ENCODE results near the gene MELTF.
A peak's percentile ranks its signal among the peaks of the same experiment; 100 is the strongest.
"Not testable (repeated sequence)": the region's sequence is repeated elsewhere in the genome, so short reads cannot be mapped to it uniquely, and the experiment has no call there.

The MELTF gene

GRCh38 chr3:197029511-197030167, at the start of gene MELTF:
Gene MELTF (minus strand): TSS chr3:197029817. CDS start chr3:197029702, 115 bp downstream.
- peak; percentile 73 for DNase-seq

- no peak for DNase-seq
These were observed 46.8 kb upstream of the MELTF start for GRCh38 chr3:197076415-197076814.

GRCh38 chr3:197068077-197068476, 38.5 kb upstream of the MELTF start:
- no peak for DNase-seq

DNA sequence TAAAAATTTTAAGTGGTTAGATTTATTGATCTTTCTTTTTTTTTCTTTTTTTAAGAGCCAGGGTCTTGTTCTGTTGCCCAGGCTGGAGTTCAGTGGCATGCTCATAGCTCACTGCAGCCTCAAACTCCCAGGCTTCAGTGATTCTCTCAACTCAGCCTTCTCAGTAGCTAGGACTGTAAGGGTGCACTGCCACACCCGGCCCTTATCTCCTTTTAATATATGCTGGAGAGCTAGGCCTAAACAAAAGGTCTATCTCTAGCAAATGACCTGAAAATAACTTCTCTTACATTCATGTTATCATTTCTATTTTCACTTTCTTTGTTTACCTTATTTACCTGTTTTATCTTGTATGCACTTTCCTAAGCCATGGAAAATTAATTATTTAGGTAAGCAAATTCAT, 35.2 kb upstream of the MELTF start:
- no peak for DNase-seq

- DNase-seq = no peak
These were observed 32.8 kb upstream of the MELTF start for GRCh38 chr3:197062446-197062845.

- not testable (repeated sequence) for DNase-seq
These were observed 22.0 kb upstream of the MELTF start for GRCh38 chr3:197051637-197052036.

DNA sequence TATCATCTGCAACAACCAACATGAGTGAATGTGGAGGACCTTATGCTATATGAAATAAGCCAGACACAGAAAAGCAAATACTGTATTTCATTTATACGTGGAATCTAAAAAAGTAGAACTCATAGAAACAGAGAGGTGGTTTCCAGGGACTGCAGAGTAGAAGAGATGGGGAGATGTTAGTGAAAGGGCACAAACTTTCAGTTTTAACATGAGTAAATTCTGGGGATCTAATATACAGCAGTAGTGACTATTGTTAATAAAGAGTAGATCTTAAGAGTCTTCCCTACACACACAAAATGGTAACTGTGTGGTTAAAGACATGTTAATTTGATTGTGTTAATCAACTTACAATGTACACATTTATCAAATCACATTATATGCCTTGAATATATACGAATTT, 20.9 kb upstream of the MELTF start:
- DNase-seq = no peak

GRCh38 chr3:197042539-197042938, 12.9 kb upstream of the MELTF start:
- no peak for DNase-seq

DNA sequence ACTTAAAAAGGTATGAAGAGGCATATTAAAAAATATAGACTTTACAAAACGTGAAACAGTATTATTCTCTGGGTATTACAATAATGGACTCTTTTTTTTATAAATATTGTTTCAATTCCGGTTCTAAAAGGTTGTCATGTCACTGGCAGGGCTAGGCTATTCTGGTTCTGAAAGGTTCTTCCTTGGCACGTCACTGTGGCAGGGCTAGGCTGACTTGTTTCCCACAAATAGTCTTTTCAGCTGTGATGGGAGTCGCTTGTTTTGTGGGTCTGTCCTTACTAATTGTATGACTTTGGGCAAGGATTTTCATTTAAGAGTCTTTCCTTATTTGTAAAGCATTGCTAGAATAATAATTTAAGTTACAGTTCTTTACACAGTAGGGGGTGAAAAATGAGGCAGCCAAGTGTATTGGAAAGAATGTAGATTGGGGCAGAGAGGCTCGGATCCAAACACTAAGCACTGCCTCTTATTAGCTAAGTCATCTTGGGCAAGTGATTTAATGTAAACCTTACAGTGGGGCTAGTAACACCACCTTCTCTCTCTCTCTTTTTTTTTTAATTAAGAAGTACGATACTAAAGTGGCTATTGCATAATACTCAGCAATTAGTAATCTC, 12.4 kb upstream of the MELTF start:
- DNase-seq = no peak

- DNase-seq = no peak
These were observed 11.0 kb upstream of the MELTF start for GRCh38 chr3:197040658-197041057.

DNA sequence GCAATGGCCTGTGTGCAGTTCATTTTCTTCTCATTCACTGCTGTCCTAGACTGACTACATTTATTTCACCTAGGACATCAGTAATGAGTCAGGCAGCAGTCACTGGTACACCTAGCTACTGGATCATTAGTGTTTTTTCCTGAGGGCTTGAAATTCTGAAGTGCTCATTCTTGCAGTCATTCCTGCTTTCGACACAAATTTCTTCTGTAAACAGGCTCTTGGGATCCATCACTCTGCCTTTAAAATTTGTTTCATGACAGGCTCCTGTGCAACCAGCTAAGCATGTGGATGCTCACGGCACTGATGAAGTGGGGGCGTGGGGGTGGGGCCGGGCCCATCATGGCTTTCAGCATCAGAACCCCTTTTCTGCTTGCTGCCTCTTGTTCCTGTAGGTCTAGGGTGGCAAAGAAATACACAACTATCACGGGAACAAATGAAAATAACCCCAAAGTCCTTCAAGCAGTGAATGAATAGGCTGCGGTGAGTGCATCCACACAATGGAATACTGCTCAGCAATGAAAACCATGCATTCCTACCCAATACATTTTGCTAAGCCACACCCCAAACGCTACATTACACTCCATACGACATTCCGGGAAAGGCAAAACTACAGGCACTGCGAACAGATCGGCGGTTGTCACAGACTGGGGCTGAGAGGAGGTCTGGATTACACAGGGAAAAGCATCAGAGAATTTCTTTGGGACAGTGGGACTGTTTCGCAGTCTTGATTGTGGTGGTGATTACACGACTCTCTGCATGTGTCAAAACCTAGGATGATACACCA, 9.3 kb upstream of the MELTF start:
- DNase-seq = no peak

DNA sequence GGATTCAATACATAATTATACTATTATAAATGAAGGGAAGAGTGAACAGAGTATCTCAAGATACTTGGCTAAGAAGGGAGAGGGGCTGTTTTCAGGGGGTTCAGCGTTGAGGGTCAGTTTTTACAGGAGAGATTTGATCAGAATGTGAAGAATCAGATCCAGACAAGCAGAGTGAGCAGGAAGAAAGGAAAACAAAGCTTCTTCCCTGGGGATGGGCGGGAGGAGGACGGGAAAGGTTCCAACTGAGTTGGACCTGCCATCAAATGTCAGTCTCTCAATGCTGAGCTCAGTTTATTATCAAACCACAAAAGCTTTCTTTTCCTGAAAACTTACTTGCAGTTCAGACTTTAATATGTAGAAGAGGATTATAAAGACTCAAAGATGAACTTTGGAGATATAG, 6.0 kb upstream of the MELTF start:
- DNase-seq = no peak

DNA sequence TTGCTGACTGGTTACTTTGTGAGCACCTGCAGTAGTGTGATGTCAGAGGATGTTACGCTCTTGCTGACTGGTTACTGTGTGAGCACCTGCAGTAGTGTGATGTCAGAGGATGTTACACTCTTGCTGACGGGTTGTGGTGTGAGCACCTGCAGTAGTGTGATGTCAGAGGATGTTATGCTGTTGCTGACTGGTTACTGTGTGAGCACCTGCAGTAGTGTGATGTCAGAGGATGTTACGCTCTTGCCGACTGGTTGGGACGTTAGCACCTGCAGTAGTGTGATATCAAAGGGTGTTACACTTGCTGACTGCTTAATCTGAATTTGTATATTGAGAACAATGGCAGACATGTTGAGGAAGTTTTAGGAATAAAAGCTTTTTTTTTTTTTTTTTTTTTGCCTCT, 5.2 kb upstream of the MELTF start:
- not testable (repeated sequence) for DNase-seq

DNA sequence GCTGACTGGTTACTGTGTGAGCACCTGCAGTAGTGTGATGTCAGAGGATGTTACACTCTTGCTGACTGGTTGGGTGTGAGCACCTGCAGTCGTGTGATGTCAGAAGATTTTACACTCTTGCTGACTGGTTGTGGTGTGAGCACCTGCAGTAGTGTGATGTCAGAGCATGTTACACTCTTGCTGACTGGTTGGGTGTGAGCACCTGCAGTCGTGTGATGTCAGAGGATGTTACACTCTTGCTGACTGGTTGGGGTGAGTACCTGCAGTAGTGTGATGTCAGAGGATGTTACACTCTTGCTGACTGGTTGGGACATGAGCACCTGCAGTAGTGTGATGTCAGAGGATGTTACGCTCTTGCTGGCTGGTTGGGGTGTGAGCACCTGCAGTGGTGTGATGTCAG, 4.1 kb upstream of the MELTF start:
- DNase-seq = not testable (repeated sequence)

DNA sequence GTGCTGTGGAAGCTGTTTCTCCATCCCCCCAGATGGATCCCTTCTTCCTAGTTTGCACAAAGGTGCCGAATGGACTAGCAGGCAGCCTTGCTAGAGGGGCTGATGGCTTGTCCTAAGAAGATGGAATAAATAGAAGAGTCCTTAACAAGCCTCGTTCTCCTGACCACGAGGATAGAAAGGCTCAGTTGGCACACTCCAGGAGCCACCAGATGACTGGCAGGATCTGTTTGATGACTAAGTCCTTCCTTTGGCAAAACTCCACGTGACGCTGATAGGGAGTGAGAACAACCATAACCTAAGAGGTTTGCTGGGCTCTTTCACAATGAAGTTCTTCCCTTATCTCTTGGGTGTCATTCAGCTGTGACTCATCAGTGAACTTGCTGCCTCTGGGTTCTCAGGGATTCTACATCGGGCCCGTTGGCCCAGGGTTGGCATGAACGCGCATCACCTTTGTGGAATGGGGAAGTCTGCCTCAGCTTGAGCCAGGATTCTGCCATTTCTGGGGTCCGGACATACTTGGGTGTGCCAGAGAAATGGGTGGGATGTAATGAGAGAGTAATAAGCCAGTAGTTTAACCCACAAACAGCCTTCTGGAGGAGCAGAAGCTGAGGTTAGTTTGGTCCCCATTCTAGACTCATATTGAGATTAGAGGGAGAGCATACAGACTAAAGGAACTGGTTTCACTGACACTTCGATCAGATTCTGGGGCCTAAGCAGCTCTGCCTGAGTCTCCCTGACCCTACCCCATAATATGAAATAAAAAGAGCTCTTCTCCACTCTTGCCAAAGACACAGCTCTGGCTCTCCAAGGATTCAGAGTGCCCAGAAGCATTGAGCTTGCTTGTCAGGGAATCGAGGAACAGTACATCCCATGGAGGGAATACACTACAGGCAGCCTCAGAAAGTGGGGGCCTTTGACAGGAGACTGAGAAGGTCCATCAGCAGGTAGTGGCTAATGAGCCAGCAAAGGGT, 2.0 kb upstream of the MELTF start:
- peak; percentile 11 for DNase-seq

DNA sequence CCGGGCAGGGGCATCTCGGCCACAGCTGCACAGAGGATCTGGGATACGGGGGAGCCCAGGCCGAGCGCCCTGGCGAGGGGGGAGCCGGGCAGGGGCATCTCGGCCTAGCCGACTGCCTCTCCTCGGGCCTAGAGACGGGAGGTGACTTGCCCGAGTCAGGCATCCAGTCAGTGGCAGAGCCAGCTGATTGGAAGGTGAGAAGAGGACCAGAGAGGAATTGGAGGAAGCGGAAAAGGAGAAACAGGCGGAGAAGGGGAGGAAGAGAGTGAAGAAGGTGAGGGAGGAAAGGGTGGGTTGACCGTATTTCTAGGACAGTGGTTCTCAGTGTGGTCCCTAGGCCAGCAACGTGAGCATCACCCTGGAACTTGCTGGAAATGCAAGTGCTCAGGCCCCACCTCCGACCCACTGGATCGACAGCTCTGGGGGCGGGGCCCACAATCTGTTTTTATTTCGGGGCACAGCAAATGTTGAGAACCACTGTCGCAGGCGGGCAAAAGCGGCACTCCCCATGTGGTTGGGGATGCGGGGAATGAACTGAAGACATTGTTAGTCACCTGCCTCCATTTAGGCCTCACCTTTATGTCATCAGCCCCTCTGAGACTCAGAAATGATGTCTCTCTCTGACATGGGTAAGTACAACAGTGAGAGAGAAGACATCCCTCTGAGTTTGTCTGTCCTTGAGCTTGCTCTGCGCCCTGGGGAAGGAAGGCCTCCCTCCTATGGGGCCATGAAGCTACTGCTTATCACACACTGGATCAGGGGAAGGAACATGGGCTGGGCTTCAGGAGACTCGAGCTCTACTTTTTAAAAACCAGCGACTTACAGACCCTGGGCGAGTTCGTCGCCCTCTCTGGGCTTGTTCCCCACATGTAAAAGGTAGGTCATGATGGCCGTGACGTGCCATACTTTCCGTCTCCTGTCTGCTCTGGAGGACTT, 1.0 kb upstream of the MELTF start:
- no peak for DNase-seq

DNA sequence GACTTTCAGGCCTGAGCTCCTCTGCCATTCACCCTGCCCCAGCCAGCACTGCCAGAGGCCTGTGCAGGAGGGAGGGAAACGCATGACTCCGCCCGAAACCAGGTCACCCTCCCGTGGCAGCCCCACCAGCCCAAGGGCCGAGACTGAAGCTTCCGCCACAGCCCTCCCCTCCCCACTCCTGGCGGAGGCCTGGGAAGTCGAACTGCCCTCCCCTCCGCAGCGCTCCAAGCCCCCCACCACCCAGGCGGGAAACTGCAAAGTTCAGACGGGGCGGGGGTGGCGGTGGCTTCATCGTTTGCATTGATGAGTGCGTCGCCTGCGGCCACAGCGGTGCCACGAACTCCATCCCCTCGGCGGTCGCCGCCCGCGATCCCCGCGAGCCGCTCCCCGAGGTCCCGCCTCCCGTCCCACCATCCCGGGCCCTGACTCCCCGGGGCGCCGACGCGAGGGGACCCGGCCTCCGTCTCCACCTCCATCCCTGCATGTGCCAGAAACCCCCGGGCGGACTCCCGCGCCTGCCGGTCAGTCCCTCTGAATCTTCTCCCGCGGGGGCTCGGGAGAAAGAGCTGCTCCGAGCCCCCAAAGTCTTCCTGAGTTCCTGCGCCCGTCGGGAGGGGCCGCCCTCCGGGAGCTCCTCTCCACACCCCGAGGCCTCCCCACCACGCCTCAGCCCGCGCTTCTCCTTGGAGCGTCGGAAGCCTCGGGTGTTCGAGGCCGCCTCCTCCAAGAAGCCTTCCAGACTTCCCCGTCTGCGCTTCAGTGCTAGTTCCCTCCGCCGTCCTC, 698 bp downstream of the MELTF start:
- DNase-seq = no peak

DNA sequence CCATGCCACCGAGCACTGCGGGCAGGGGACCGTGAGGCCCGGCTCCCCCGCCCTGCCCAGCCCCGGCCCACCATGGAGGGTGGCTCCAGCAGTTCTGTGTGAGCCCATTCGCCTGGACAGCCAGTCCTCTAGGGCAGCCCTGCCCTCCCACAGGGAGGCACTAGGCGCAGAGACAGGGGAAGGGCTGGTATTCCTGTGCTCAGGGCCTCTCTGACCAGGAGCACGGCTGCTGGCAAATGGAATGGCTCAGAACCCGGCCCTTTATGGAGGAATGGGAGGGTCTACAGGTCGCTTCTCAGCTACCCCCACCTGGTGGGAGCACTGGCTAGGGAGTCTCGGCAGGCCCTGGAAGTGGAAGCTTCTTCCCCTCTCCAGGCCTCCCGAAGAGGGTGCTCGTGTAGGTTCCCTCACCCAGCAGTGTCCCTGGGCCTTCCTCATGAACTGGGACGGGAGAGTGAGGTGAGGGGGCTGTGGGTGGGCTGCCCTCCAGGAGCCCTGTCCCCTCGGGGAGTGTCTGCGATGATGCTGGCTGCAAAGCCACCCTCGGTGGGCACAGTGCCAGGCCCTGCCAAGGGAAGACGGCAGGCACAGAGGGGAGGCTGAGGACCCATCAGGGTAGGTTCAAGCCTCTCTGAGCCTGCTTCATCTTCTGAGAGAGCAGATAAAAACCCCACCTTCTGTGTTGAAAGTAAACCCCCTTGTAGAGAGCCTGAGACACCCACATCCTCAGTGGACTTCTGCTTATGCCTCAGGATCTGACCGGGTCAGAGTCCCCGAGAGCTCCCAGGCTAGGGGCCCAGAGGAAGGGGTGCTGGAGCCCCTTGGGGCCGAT, 1.5 kb downstream of the MELTF start:
- DNase-seq = no peak

- no peak for DNase-seq
These were observed 2.3 kb downstream of the MELTF start for GRCh38 chr3:197027151-197027895.
